Colonic mucosa (tissue), 4 donors: ENCODE data around the gene CDKN1A. TPM values are rescaled to one million over a fixed set of nuclear protein-coding genes. Genes with fewer than 3 reads are reported as not detected.

Experiments used
- DNase-seq: peaks from one replicate; pipeline ENCODE4 v3.0.0-alpha.2; 2020
- H3K27ac ChIP-seq: fragments of 200-600 bp; one replicate; pipeline ENCODE4 v1.8.0; 2021
- H3K27me3 ChIP-seq: fragments of 200-600 bp; one replicate; pipeline ENCODE4 v1.8.0; 2021
- H3K36me3 ChIP-seq: fragments of 200-600 bp; one replicate; pipeline ENCODE4 v1.8.0; 2021
- H3K4me1 ChIP-seq: fragments of 200-600 bp; one replicate; pipeline ENCODE4 v1.8.0; 2021; ENCODE audit warnings: mild to moderate bottlenecking
- H3K4me3 ChIP-seq: fragments of 200-600 bp; one replicate; pipeline ENCODE4 v1.8.0; 2021
- H3K9ac ChIP-seq, 2 donors: one replicate each; pipeline ENCODE4 v1.7.0; 2013; ENCODE audit warnings: control low read depth in 2 of 2, low read depth in 2 of 2, low read length in 2 of 2
- H3K9me3 ChIP-seq: fragments of 200-600 bp; one replicate; pipeline ENCODE4 v1.8.0; 2021
- CTCF ChIP-seq: fragments of 200-600 bp; IDR thresholded peaks from one replicate; pipeline ENCODE4 v1.8.0; 2022; ENCODE audit warnings: antibody characterized with exemption, mild to moderate bottlenecking
- intact Hi-C: fragments of 100-400 bp; cut with DNase I; formaldehyde crosslinking; loops from one replicate; pipeline ENCODE4 v1.14.1; 2022
- total RNA-seq, 2 donors: library from RNA; stranded (reverse); fragmentation: NEBNext Ultra II Directional in 1 of 2; extraction: Animal tissue kit (Norgen Biotek cat#: 25700) in 1 of 2; gene quantifications; one replicate each; pipeline ENCODE4 v1.2.1, GENCODE V29; 2021
- donor health status: healthy.
- donor health status: DM: no; HTN: no; CAD: no.
- donor health status: DM: no; HTN: no; CAD: no.

CDKN1A gene
- total RNA-seq, 2 donors from 2014 or later, result 157 to 286 TPM

GRCh38 chr6:36724514-36725390, 46.2 kb downstream of the CDKN1A start:
- intact Hi-C loops, result loop anchor here (10.0 kb wide), 1 partner anchor 110 kb away; no protein-coding TSS in a partner anchor
- no peak overlapping the region for H3K27ac ChIP-seq
- DNase-seq, result peak; percentile 92
- no peaks in the 10 kb centered on the region for H3K27me3 ChIP-seq
- no peaks in the 10 kb centered on the region for H3K36me3 ChIP-seq
- H3K4me1 ChIP-seq, result no peaks in the 10 kb centered on the region
- no peaks in the 10 kb centered on the region for H3K9me3 ChIP-seq
- peak; percentile 34 for TF ChIP-seq CTCF
- no peak overlapping the region for H3K4me3 ChIP-seq
- no peak overlapping the region for H3K9ac ChIP-seq

GRCh38 chr6:36725581-36725980, 47.1 kb downstream of the CDKN1A start:
- intact Hi-C loops, result loop anchor here (10.0 kb wide), 1 partner anchor 111 kb away; no protein-coding TSS in a partner anchor
- no peaks in the 10 kb centered on the region for H3K9me3 ChIP-seq
- H3K27ac ChIP-seq, result no peak overlapping the region
- no peak for DNase-seq
- H3K9ac ChIP-seq, result no peak overlapping the region
- no peaks in the 10 kb centered on the region for H3K27me3 ChIP-seq
- no peaks in the 10 kb centered on the region for H3K36me3 ChIP-seq
- no peak overlapping the region for H3K4me3 ChIP-seq
- H3K4me1 ChIP-seq, result no peaks in the 10 kb centered on the region
- no peak for TF ChIP-seq CTCF

- Histone ChIP-seq H3K9ac (no peak overlapping the region), H3K36me3 (no peaks in the 10 kb centered on the region), H3K4me1 (no peaks in the 10 kb centered on the region), H3K9me3 (no peaks in the 10 kb centered on the region), H3K4me3 (no peak overlapping the region), H3K27me3 (no peaks in the 10 kb centered on the region), H3K27ac (no peak overlapping the region)
- intact Hi-C loops, result loop anchor here (2.0 to 10.0 kb wide), 2 partner anchors 27 to 113 kb away; no protein-coding TSS in a partner anchor
- no peak for TF ChIP-seq CTCF
- DNase-seq, result no peak
Measured at GRCh38 chr6:36727505-36728021, 49.0 kb downstream of the CDKN1A start.

GRCh38 chr6:36728289-36729160, 50.0 kb downstream of the CDKN1A start:
- intact Hi-C loops, result loop anchor here (2.0 to 10.0 kb wide), 2 partner anchors 26 to 114 kb away; no protein-coding TSS in a partner anchor
- DNase-seq, result no peak
- H3K9me3 ChIP-seq, result no peaks in the 10 kb centered on the region
- no peaks in the 10 kb centered on the region for H3K36me3 ChIP-seq
- no peak overlapping the region for H3K4me3 ChIP-seq
- no peak overlapping the region for H3K27ac ChIP-seq
- H3K4me1 ChIP-seq, result no peaks in the 10 kb centered on the region
- no peaks in the 10 kb centered on the region for H3K27me3 ChIP-seq
- H3K9ac ChIP-seq, result no peak overlapping the region
- no peak for TF ChIP-seq CTCF

GRCh38 chr6:36729161-36729524, 50.6 kb downstream of the CDKN1A start:
- H3K4me3 ChIP-seq, result no peak overlapping the region
- DNase-seq, result no peak
- H3K27ac ChIP-seq, result no peak overlapping the region
- no peaks in the 10 kb centered on the region for H3K36me3 ChIP-seq
- no peaks in the 10 kb centered on the region for H3K9me3 ChIP-seq
- no peak for TF ChIP-seq CTCF
- H3K4me1 ChIP-seq, result no peaks in the 10 kb centered on the region
- H3K9ac ChIP-seq, result no peak overlapping the region
- intact Hi-C loops, result loop anchor here (2.0 to 10.0 kb wide), 2 partner anchors 26 to 114 kb away; no protein-coding TSS in a partner anchor
- H3K27me3 ChIP-seq, result no peaks in the 10 kb centered on the region
